Neutrophil (primary cell): Measurements from ENCODE around the gene RPA1.

Experiments used
- H3K27ac ChIP-seq: fragments of 200-600 bp; sonication (generic); 2 replicates; pipeline ENCODE4 v1.5.1; 2016; ENCODE audit warnings: mild to moderate bottlenecking, moderate library complexity
- H3K27me3 ChIP-seq: fragments of 200-600 bp; sonication (generic); 2 replicates; pipeline ENCODE4 v1.6.0; 2016; ENCODE audit warnings: mild to moderate bottlenecking
- H3K36me3 ChIP-seq: fragments of 200-600 bp; sonication (generic); 2 replicates; pipeline ENCODE4 v1.5.1; 2017
- H3K4me1 ChIP-seq, 2 experiments: fragments of 200-600 bp in 1 of 2; sonication (generic) in 1 of 2; 1 replicate in 1 of 2; 2 replicates in 1 of 2; pipeline versions ENCODE4 v1.5.1 to v1.6.1; 2013 to 2016; ENCODE audit warnings: low read depth in 1 of 2, low read length in 1 of 2, mild to moderate bottlenecking in 1 of 2, moderate library complexity in 1 of 2; ENCODE audit not compliant: control insufficient read depth in 1 of 2, insufficient read depth in 1 of 2
- H3K4me3 ChIP-seq, 2 experiments: fragments of 200-600 bp in 1 of 2; sonication (generic) in 1 of 2; 1 replicate in 1 of 2; 2 replicates in 1 of 2; pipeline ENCODE4 v1.5.1; 2013 to 2016; ENCODE audit warnings: low read depth in 1 of 2, low read length in 1 of 2, mild to moderate bottlenecking in 1 of 2, moderate library complexity in 1 of 2
- H3K9me3 ChIP-seq: fragments of 200-600 bp; sonication (generic); 2 replicates; pipeline ENCODE4 v1.5.1; 2016
- CTCF ChIP-seq: fragments of 200-600 bp; sonication (generic); IDR thresholded peaks from 2 replicates; pipeline ENCODE4 v1.5.1; 2016; ENCODE audit warnings: antibody characterized with exemption

RPA1 gene

GRCh38 chr17:1916963-1917715, 87.3 kb downstream of the RPA1 start:
- Histone ChIP-seq H3K27me3 (peaks cover 41% of the 10 kb centered on the region), H3K36me3 (no peaks in the 10 kb centered on the region), H3K4me1 (no peaks in the 10 kb centered on the region), H3K4me3 (no peak overlapping the region), H3K9me3 (no peaks in the 10 kb centered on the region), H3K27ac (no peak overlapping the region)
- no peak for TF ChIP-seq CTCF

DNA sequence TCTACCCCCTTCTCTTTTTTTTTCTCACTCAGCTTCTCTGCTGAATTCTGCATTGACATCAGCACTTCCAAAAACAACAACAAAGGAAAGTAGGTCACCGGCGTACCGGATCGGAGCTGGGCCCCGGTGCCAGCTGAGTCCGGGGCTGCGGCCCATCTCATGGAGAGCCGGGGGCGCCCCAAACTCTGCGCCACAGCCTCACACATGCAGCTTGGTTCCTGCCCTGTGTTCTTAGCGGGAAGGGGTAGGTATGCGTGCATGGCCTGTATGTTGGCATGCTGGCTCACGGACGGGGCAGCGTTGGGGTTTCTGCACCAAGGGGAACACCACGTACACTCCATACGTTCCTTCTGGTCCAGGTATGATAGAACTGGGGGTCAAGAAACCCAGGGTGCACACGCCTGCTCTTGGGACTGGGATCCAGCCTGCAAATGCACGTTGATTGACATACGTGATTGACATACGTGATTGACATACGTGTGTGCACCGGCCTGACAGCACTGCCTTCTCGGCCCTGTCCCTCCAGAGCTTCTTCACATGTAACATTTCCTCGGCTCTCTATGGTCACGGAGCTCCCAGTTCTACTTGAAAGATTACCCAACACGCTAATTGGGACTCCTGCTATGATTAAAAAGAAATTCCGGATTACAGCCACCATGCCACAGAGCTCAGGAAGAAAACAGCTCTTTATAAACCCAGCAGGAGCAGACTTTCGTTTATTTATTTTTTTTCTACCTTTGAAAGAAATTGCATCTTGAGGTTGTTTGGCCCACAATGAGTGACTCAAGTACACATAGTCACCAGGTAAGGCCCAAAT, 88.7 kb downstream of the RPA1 start:
- Histone ChIP-seq H3K27ac (no peak overlapping the region), H3K9me3 (no peaks in the 10 kb centered on the region), H3K36me3 (no peaks in the 10 kb centered on the region), H3K27me3 (peaks cover 28% of the 10 kb centered on the region), H3K4me1 (no peaks in the 10 kb centered on the region), H3K4me3 (no peak overlapping the region)
- TF ChIP-seq CTCF, result no peak

DNA sequence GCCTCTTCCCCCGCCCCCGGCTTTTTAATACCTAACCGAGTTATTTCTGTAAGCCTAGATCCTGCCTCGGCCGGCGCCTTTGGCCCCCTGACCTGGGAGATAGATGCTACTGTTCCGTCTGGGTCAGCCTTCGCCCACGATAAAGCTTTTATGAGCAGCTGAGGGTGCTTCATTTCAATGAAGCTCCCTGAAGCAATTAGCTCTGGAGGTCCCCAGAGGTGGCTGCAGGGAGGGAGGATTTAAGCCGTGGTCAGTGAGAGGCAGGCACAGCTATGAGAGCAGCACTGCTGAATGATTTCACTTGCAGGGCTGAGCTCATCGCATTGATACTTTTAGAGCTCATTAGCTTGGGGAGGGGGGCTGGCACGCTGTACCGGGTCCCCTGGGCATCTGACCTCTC, 89.4 kb downstream of the RPA1 start:
- Histone ChIP-seq H3K4me1 (no peaks in the 10 kb centered on the region), H3K27me3 (peaks cover 21% of the 10 kb centered on the region), H3K27ac (no peak overlapping the region), H3K36me3 (no peaks in the 10 kb centered on the region), H3K4me3 (no peak overlapping the region), H3K9me3 (no peaks in the 10 kb centered on the region)
- no peak for TF ChIP-seq CTCF

DNA sequence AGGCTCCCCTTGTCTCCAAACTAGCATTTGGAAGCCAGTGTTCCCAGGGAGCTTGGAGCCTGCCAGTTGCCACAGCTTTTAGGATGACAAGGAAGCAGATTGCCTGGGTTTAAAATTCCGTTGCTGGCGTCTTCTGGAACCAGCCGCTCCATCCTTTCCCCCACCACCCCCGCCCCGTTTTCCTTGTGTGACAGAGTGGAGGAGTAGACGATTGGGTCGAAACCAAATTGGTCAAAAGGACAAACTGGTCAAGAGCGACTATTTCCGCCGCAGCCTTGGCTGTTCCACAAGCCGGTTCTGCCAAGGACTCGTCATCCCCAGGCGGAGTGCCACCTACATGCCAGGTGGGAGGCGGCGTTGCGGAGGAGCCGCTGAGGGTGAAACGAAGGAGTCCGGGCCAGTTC, 91.1 kb downstream of the RPA1 start:
- Histone ChIP-seq H3K27me3 (peaks cover 6% of the 10 kb centered on the region), H3K4me1 (no peaks in the 10 kb centered on the region), H3K27ac (no peak overlapping the region), H3K36me3 (no peaks in the 10 kb centered on the region), H3K9me3 (no peaks in the 10 kb centered on the region), H3K4me3 (no peak overlapping the region)
- TF ChIP-seq CTCF, result no peak

- peaks cover 11% of the 10 kb centered on the region for H3K27me3 ChIP-seq
- TF ChIP-seq CTCF, result no peak
- no peak overlapping the region for H3K27ac ChIP-seq
- H3K36me3 ChIP-seq, result no peaks in the 10 kb centered on the region
- H3K4me3 ChIP-seq, result no peak overlapping the region
- H3K9me3 ChIP-seq, result no peaks in the 10 kb centered on the region
- H3K4me1 ChIP-seq, result no peaks in the 10 kb centered on the region
Measured at GRCh38 chr17:1928976-1929375, 99.2 kb downstream of the RPA1 start.
